Psoas muscle (tissue), 8 donors: Measurements from ENCODE around the gene SUMF1. TPM values are rescaled to one million over a fixed set of nuclear protein-coding genes. Genes with fewer than 3 reads are reported as not detected.
A peak's percentile ranks its signal among the peaks of the same experiment; 100 is the strongest.

Experiments
- ATAC-seq, 4 donors: fragments of 200-7000 bp; cut with Tn5 transposase; one replicate each; pipeline ENCODE4 v1.9.1; 2020; ENCODE audit warnings: moderate library complexity in 3 of 4, mild to moderate bottlenecking in 2 of 4
- DNase-seq, 2 donors: peaks; one replicate each; pipeline ENCODE4 v3.0.0-alpha.2; 2020
- H3K27ac ChIP-seq: fragments of 200-600 bp; one replicate; pipeline ENCODE4 v1.8.0; 2022
- H3K27me3 ChIP-seq, 3 donors: fragments of 200-600 bp in 1 of 3; one replicate each; pipeline versions ENCODE4 v1.6.1 to v1.8.0; 2013 to 2022; ENCODE audit warnings: low read length in 2 of 3, mild to moderate bottlenecking in 2 of 3, moderate library complexity in 1 of 3; ENCODE audit not compliant: insufficient read depth in 3 of 3
- H3K36me3 ChIP-seq, 2 donors: fragments of 200-600 bp in 1 of 2; one replicate each; pipeline versions ENCODE4 v1.6.1 to v1.8.0; 2013 to 2022; ENCODE audit warnings: low read depth in 1 of 2, mild to moderate bottlenecking in 1 of 2, moderate library complexity in 1 of 2; ENCODE audit not compliant: insufficient read depth in 1 of 2
- H3K4me1 ChIP-seq: fragments of 200-600 bp; one replicate; pipeline ENCODE4 v1.8.0; 2022
- H3K4me3 ChIP-seq: fragments of 200-600 bp; one replicate; pipeline ENCODE4 v1.8.0; 2022; ENCODE audit warnings: mild to moderate bottlenecking
- H3K9me3 ChIP-seq: fragments of 200-600 bp; one replicate; pipeline ENCODE4 v1.8.0; 2022
- WGBS, 3 donors: extraction: QIAGEN DNeasy Blood & Tissue Kit; methylation state at CpG; one replicate each; pipeline versions ENCODE4 v1.1.6 to v1.1.7; 2013; 5-methylcytosine and 5-hydroxymethylcytosine counted together
- intact Hi-C, 2 donors: fragments of 100-400 bp; cut with DNase I; formaldehyde crosslinking; loops; one replicate each; pipeline versions ENCODE4 v1.11.0 to v1.14.2; 2022
- long read RNA-seq, 2 donors: library from polyadenylated mRNA; unstranded; transcript quantifications; one replicate each; pipeline ENCODE4 v2.0.0, GENCODE V29; 2021
- polyA plus RNA-seq, 3 donors: library from polyadenylated mRNA; stranded (reverse); fragments of 200-250 nt; gene quantifications; one replicate each; pipeline ENCODE4 v1.2.3, GENCODE V29; 2013
- total RNA-seq, 4 donors: library from RNA; stranded (reverse); fragmentation: NEBNext Ultra II Directional in 2 of 4; extraction: Animal tissue kit (Norgen Biotek cat#: 25700) in 2 of 4; gene quantifications; one replicate each; pipeline versions ENCODE4 v1.2.1 to v1.2.4, GENCODE V29; 2021 to 2023
- TF ChIP-seq, protein P1 (sequence below): fragments of 200-600 bp; IDR thresholded peaks from one replicate; pipeline ENCODE4 v1.8.0; 2022; ENCODE audit warnings: antibody characterized with exemption
- donor health status: healthy with polysubstance abuse.
- donor health status: DM: no; HTN: no; CAD: no; lungs with moderate emphysema.
- donor health status: Bipolar disorder and iron deficiency.
- donor health status: healthy.
- donor health status: DM: yes; HTN: yes; CAD: no.
- donor health status: DM: no; HTN: no; CAD: no.
- donor health status: DM: no; HTN: no; CAD: no.
- donor health status: DM: yes; HTN: yes; CAD: no.

The SUMF1 gene
- total RNA-seq = 1 to 10 TPM; 4.6 to 6.4 (median 5.1) TPM
- 1 to 10 TPM; 3.0 to 7.6 (median 5.0) TPM for polyA plus RNA-seq
- long read RNA-seq, donor 1, transcript SUMF1-201 (9 exons, 2,159 nt) = major isoform, 8 of 11 reads
- long read RNA-seq, donor 1, partial matches to known transcripts = 0 of 11 reads
- long read RNA-seq, donor 1, other reads (novel, unspliced or antisense) = 3 of 11 reads
- long read RNA-seq, donor 2, transcript SUMF1-201 (9 exons, 2,159 nt) = major isoform, 9 of 14 reads
- long read RNA-seq, donor 2, partial matches to known transcripts = 1 of 14 reads
- long read RNA-seq, donor 2, other reads (novel, unspliced or antisense) = 4 of 14 reads

DNA sequence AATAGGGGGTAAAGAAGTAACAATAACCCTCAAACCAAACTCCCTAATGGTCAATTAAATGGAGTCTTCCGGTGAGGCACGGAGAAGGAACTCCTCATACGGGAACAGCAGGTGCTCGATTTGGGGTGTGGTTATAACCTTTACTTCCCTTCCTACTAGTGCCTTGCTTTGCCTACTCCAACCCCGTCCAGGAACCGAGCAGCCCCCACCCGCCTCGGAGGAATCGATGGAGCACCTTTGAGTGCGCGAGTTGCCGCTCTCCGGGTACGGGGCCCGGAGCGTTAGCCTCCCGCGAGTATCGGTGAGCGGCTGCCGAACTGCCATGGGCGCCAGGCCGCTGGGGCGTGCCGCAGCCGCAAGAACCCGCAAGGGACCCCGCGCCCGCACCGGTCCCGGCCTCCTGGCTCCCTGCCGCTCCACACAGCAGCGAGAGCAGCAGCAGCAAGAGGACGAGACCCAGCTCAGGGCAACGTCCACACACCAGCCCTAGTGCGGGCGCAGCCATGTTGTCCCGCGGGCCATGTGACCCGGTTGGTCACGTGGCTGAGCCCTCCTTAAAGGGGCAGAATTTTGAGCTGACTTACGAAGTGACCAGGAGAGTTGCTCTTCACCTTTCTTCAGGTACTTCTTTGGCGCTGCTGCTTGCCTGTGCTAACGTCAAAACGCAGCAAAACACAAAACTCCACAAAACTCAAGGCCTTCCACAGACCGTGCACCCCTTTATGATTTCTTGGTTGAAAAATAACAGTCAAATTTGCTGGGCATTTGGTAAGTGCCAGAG, at the start of gene SUMF1:
Gene SUMF1, minus strand, starts transcription at position 529 of the 781 bp plus-strand sequence. Its CDS starts 24 bp downstream, at position 505.
- no peaks in the 10 kb centered on the region for H3K27me3 ChIP-seq
- H3K36me3 ChIP-seq = no peaks in the 10 kb centered on the region
- peak within 1 kb of the TSS; percentile 80 for H3K4me3 ChIP-seq
- peaks cover 8% of the 10 kb centered on the region for H3K4me1 ChIP-seq
- H3K27ac ChIP-seq = peak within 1 kb of the TSS; percentile 85
- ATAC-seq = peak; percentile 99 to 100 (median 100)
- H3K9me3 ChIP-seq = no peaks in the 10 kb centered on the region
- intact Hi-C loops = loop anchor here in 1 of 2 donors (2.0 to 10.0 kb wide), 2 partner anchors 26 to 112 kb away; partner anchors contain the start of gene ITPR1
- 1% methylated on average over 43 to 47 of the region's 47 CpGs for WGBS, 3 donors
- peak; percentile 81 to 89 for DNase-seq
- TF ChIP-seq, protein P1, sequence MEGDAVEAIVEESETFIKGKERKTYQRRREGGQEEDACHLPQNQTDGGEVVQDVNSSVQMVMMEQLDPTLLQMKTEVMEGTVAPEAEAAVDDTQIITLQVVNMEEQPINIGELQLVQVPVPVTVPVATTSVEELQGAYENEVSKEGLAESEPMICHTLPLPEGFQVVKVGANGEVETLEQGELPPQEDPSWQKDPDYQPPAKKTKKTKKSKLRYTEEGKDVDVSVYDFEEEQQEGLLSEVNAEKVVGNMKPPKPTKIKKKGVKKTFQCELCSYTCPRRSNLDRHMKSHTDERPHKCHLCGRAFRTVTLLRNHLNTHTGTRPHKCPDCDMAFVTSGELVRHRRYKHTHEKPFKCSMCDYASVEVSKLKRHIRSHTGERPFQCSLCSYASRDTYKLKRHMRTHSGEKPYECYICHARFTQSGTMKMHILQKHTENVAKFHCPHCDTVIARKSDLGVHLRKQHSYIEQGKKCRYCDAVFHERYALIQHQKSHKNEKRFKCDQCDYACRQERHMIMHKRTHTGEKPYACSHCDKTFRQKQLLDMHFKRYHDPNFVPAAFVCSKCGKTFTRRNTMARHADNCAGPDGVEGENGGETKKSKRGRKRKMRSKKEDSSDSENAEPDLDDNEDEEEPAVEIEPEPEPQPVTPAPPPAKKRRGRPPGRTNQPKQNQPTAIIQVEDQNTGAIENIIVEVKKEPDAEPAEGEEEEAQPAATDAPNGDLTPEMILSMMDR = no peak

DNA sequence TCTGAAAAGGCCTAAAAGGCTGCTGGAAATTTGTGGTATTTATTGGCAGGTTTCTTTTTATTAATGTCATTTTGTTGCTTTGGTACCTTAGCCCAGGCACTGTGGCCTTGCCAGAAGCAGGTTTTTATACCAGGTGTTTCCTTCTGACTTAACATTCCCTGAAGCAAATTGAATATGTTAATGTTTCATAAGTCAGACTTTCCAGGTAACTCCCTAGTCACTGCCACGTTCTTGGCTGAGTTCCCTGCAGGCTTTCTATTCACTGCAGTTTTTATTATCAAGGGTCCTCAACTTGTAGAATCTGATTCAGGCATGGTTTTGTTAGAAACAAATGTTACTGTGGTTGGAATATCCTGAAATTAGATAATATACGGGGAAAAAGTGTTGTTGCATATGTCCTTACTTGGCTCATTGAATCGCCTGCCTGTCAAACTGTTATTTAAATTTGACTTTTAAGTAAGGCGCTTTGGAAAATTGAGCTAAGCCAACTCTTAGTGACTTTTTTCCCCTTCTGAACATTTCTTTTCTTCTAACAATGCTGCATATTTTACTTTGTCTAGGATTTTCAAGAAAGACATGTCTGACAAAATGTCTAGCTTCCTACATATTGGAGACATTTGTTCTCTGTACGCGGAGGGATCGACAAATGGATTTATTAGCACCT, 49.0 kb upstream of the SUMF1 start:
- no peaks in the 10 kb centered on the region for H3K9me3 ChIP-seq
- no peaks in the 10 kb centered on the region for H3K36me3 ChIP-seq
- no peak for DNase-seq
- no peak overlapping the region for H3K27ac ChIP-seq
- H3K4me1 ChIP-seq = no peaks in the 10 kb centered on the region
- 58 to 69% (median 67%) methylated on average over 7 of the region's 7 CpGs for WGBS, 3 donors
- no peak overlapping the region for H3K4me3 ChIP-seq
- TF ChIP-seq, protein P1 = no peak
- ATAC-seq = no peak
- H3K27me3 ChIP-seq = no peaks in the 10 kb centered on the region
- intact Hi-C loops = no loop called here

DNA sequence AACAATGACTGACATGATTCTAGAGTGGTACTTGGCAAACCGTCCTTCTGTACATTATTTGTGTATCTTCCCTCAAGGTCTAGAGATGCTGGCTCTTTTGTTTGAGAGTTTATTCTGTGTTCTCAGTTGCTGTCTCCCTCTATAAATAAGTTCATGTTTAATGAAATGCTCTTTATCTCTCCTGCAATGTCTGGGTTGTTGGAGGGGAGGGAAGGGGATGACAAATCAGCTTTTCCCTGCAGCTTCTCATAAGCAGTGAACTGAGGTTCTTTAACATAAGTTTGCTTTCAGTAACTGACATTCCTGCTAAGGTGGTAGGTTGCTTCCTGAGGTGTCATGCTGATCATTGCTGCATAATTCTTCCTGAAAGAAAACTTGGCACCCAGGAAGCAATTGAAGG, 47.8 kb upstream of the SUMF1 start:
- 71 to 96% (median 91%) methylated on average over 1 of the region's 1 CpG for WGBS, 3 donors
- ATAC-seq = no peak
- no peaks in the 10 kb centered on the region for H3K9me3 ChIP-seq
- no peaks in the 10 kb centered on the region for H3K27me3 ChIP-seq
- H3K36me3 ChIP-seq = no peaks in the 10 kb centered on the region
- no peaks in the 10 kb centered on the region for H3K4me1 ChIP-seq
- no peak overlapping the region for H3K27ac ChIP-seq
- no peak overlapping the region for H3K4me3 ChIP-seq
- no peak for DNase-seq
- intact Hi-C loops = no loop called here
- TF ChIP-seq, protein P1 = no peak

DNA sequence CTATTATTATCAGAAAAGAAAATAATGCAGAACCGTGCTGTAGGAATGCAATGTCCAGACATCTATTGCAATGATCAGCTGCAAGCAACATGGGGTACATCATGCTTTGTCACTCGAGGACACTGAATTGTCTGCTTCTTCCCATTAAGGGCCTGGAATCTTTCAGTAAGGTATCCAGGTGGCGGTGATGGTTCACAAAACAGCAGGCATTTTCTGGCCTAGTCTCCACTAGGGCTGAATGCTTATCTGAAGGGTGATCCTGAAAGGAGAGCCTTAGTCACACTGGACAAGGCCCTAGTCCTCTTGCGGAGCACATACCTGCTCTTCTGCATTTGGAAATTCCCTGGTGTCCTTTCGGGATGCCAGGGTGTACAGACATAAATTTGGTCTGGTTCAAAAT, 47.3 kb upstream of the SUMF1 start:
- TF ChIP-seq, protein P1 = no peak
- DNase-seq (no peak), ATAC-seq (no peak)
- Histone ChIP-seq H3K36me3 (no peaks in the 10 kb centered on the region), H3K4me3 (no peak overlapping the region), H3K4me1 (no peaks in the 10 kb centered on the region), H3K9me3 (no peaks in the 10 kb centered on the region), H3K27ac (no peak overlapping the region), H3K27me3 (no peaks in the 10 kb centered on the region)
- WGBS, 3 donors = 84 to 94% (median 94%) methylated on average over 5 of the region's 5 CpGs
- intact Hi-C loops = no loop called here
